Stimulated activated CD4-positive, alpha-beta T cell treated with anti-CD3 and anti-CD28 coated beads, TNF-alpha, amount 100 ng/mL, for 24 hours (primary cell): ENCODE results near the gene KLF3.

Experiments
- DNase-seq, 3 experiments: peaks; one replicate each; pipeline ENCODE4 v3.0.0-alpha.2; 2020; ENCODE audit warnings: low read depth in 3 of 3

Gene KLF3

DNA sequence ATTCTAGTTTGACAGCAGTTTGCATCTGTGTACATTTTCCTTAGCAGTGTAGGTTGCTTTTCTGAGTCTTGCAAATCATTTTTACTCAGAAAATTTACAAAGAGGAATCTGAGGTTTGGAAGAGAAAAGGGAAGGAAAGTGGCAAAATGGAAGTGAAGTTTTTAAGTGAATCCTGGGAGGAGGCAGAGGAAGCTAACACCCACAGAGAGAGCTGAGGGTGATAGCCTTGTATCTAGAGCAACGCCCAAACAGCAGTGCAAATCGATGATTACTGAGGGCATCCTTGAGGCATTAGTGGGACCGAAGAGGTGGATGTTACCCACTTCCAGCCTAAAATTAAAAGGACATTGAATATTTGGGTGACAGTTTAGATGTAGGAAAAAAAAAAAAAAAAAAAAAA lies 31.8 kb downstream of the KLF3 start:
- no peak for DNase-seq

DNA sequence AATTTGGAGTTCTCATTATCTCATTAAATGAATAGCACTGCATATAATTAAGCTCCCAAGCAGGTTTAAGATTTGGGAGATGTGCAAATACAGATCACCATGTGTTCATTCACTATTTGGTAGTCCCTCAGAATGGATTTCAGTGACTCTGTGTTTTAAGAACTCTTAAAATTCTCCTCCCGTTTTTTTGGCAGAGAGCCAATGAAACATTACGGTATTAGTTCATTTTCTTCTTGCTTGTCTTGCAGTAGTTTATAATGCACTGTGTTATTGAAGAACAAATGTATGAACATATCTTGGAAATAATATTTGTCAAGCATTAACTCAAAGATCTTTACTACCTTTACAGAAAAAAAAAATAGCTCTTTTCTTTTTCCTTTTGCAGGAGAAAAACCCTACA lies 32.7 kb downstream of the KLF3 start:
- no peak for DNase-seq

- no peak for DNase-seq
Measured at GRCh38 chr4:38698176-38698575, 34.2 kb downstream of the KLF3 start.

- DNase-seq, result no peak
Measured at GRCh38 chr4:38699112-38699511, 35.1 kb downstream of the KLF3 start.

DNA sequence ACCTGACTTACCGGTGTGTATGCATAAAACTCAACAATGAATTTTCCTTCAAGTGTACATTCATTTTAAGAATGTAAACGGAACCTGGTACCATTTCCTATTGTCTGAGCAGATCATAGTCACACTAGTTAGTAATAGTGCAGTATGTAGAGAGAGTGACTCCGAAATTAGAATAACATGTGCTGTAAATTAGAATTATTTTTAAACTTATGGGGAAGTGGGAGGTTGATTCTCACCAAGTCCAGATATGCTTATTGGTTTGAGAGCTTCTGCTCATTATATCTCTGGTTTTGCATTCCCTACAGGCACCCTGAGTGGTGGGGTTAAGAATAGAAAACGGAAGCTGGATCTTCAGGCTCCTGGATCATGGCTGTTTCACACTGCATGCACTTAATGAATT lies 39.6 kb downstream of the KLF3 start:
- no peak for DNase-seq

DNA sequence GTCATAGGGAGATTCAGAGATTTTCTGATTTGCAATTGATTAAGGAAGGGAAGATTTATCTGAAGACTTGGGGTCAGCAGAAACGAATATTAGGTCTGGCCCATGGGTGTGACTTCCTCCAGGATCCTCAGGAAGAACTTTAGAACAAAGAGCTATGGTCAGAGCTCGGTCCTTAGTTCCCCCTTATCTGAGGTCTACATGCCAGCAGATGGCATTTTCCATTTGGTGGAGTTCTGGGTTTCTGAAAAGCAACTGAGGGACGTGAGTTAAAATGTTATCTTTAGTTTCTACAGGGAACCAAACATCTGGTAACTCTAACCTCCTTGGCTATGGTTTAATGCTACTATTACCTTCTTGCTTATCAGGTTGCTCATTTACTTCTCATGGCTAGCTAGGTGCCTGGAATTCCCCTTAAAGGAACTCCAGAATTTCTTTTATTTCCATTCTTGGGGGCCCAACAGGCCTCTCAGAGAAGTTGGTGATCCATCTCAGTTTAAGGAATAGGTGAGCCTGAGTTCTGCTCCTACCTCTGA lies 40.7 kb downstream of the KLF3 start:
- DNase-seq, result no peak

GRCh38 chr4:38706301-38706700 lies 42.3 kb downstream of the KLF3 start:
- DNase-seq, result no peak

DNA sequence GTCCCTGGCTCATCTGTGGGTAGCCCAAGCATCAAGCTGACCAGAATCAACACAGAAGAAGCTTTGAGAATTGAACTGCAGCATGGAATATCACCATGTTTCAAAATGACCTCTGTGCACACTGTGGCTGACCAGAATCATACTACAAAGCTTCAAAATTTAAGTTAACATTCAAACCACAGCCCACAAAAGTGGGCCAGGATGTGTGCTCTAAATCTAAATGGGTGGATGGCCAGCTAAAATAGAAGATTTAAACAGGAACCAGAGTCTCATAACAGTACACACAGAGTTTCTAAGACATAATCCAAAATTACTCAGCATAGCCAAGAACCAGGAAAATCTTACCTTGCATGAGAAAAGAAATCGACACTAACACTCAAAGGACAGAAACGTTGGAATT lies 46.1 kb downstream of the KLF3 start:
- DNase-seq, result no peak

DNA sequence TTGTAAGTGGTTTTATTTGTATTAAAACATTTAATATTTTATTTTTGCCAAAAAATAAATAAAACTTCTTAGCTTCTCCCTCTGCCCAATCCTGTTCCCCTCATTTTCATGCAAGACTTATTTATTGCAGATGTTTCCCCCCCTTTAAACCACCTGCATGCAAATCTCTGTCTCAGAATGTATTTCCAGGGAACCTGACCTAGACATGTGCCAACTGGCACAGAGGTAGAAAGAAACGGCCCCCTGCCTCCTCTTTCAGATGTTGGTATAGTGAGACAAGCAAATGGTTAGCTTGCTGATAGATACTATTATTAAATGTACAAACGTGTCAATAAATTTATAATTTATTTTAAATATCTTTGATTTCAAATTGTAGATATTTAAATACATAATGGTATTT lies 47.1 kb downstream of the KLF3 start:
- no peak for DNase-seq

- no peak for DNase-seq
Measured at GRCh38 chr4:38715050-38715449, 51.1 kb downstream of the KLF3 start.

DNA sequence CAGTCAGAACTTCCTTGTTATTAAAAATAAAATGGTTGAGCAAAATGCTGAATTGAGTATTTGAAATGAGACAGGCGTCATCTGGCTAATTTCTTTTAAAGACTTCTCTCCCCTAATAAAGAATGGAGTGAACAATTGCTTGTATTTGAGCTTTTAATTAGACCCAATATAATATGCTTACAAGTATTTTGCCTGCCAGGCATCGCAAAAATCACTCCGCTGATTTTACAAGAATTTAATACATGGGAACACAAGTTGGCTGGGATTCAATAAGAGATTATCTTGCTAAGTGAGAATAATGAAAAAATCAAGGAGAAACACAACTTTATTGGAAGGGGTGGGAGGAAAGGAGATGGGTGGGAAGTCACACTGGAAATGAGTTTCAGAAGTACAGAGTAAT lies 52.3 kb downstream of the KLF3 start:
- no peak for DNase-seq

DNA sequence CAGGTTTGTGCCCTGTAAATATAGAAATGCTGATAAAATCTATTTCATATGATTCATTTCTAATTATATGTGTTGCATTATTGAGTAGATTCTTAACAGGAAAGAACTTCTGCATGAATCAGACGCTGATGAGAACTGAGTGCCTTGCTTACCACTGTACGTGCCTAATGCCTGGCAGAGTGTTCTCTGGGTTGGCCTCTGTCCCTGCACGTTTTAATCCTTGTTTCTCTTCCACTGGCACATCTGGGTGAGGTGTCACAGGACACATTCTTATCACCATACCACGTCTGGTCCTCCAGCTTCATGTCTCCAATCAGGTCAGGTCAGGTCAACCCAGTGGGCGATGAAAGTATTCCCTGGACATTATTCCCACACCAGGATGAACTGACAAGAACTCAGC lies 53.6 kb downstream of the KLF3 start:
- DNase-seq, result no peak

GRCh38 chr4:38723114-38723513 lies 59.1 kb downstream of the KLF3 start:
- no peak for DNase-seq

DNA sequence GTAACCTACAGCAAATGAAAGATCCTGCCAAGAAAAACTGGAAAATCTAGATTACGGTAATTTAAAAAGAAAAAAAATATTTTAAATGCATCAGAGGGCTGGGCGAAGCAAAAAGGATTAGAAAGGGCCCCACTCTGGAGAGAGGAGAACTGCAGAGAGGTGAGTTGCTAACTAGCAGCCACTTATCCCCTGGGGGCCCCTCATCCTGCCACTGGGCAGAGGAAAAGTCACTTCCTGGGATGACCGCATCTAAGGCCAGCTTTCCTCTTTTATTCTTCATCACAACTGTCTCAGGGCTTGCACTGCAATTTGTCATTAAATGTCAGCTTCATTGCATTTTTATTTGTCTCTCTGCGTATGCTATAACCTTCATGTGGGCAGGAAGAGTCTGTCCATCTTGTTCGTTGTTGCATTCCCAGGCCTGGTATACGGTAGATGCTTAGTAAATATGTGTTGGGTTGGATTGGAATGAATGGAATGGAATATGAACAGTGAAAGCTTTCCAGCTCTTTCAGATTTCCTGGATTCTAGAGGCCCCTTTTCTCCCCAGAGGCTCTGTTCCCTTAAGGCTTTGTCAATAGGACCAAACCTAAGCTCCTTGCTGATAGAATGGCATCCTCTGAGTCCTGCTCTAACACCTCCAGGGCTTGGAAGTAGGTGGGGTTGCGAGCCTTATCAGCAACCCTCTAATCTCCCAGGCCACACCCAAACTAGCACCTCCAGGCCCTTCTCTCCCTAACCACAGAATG lies 59.9 kb downstream of the KLF3 start:
- DNase-seq, result no peak

DNA sequence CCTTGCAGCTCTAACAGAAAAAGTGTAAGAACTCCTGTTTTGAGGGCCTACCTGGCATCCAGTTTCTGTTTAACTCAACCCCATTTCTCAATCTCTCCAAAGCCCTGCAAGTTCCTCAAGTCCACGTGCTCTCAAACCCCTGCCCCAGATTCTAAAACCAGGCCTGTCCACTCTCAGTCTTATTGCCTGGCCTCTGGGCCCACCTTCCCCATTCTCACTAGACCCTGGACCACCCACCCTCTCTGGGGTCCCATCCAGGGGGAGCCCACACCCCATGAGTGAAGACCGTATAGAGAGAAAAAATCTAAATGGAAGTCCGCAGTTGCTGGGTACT lies 60.4 kb downstream of the KLF3 start:
- DNase-seq, result no peak

DNA sequence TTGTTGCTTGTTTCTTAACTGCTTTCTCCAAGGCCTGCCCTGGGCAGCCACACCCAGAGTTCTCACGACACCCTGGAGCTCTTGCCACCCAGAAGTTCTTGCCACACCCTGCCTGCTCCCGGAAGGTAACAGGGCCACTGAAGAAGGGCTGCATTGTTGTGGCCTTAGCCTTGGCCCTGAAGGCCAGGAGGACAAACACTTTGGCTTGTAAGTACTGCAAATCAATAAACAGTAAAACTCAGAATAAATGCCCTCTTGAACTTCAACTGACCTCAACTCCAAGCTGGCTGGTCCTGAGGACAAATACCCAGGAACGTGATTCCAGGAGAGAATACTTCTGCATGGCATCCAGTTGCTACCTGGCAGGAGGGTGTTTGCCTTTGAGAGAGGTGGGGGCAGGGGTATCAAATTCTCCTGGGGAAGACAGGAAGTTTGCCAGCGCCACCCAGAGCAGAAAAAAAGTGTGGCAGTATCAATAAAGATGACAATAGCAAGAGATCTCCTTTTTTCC lies 64.7 kb downstream of the KLF3 start:
- no peak for DNase-seq

DNA sequence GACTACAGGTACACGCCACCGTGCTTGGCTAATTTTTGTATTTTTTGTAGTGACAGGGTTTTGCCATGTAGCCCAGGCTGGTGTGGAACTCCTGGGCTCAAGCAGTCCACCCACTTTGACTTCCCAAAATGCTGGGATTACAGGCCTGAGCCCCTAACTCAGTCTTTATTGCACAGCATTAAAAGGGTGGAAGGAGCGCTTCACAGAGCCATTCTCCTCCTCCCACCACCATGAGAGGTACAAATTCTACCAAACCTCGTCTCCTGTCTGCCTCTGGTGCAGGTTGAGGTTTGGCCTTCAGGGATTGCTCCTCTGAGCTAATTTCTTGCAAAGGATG lies 66.5 kb downstream of the KLF3 start:
- no peak for DNase-seq

GRCh38 chr4:38730830-38731646 lies 67.0 kb downstream of the KLF3 start:
- peak; percentile 75 to 85 (median 79) for DNase-seq

GRCh38 chr4:38733663-38734062 lies 69.7 kb downstream of the KLF3 start:
- DNase-seq, result no peak

DNA sequence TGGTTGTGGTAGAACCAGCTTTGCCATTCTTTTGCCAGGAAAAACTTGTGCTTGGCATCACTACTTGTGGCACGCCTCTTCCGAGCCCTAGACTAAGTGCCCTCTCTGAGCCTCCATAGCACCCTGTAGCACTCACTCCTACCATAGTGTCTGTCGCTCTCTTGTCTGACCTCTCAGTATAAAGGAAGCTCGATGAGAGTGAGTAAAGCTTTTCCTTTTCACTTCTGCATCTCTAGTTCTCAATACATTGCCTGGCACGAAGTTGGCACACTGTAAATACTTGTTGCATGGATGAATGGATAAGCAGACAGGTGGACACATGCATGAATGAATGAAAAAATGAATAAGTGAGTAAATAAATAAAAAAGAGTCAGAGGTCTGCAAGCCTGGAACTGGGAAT lies 70.4 kb downstream of the KLF3 start:
- no peak for DNase-seq

DNA sequence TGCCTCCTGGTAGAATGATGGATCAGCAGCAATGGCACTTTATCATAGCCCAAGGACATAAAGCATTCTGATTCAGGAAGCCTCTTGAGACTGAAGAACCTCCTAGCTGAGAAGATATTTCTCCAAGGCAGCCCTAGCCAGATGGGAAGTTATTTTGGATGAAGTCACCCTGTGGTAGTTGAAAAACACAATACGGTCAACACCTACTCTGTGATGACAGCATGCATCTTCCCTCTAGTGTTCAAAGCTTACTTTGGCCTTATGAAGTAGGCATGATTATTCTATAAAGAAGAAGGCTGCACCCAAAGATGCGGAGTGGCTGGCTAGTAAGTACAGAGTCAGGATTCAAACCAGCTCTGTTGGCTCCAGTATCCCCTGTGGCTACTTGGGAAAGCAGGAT lies 70.9 kb downstream of the KLF3 start:
- DNase-seq, result no peak

DNA sequence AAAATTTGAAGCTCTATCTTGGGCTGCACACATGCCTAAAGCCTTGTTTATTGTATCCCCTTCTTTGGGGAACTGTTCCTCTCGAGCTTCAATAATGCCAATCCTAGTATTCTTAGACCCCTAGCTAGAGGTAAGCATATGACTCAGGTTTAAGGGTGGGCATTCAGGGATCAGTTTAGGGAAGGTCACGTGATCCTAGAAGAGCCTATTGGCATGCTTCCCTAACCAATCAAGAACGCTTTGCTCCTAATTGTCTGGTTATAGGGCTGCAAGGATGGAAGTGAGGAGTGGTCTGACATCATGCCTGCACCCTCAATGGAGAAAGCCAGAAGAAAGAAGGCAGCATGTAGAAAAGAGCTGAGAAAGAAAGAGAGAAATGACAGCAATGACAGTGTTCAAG lies 71.9 kb downstream of the KLF3 start:
- DNase-seq, result no peak
